Common myeloid progenitor, CD34-positive (primary cell): ENCODE data around the gene HEATR9.

Experiments used
- CTCF ChIA-PET: fragments of 350-600 bp; sonication (Branson Sonifier 250); formaldehyde crosslinking; loops from one replicate; lab custom pipeline; 2021; ENCODE audit warnings: antibody characterized with exemption; lab: Charles Lee
- POLR2A ChIA-PET: fragments of 350-600 bp; sonication (Branson Sonifier 250); formaldehyde crosslinking; loops from one replicate; lab custom pipeline; 2021; ENCODE audit warnings: antibody characterized with exemption; lab: Charles Lee
- DNase-seq, 3 donors: peaks; one replicate each; pipeline versions ENCODE4 v3.0.0 to v3.0.0-alpha.2; 2013
- H3K27ac ChIP-seq, 2 experiments: 1 replicate in 1 of 2; 2 replicates in 1 of 2; pipeline ENCODE4 v1.7.0; 2013; ENCODE audit warnings: inconsistent platforms in 2 of 2, low read length in 2 of 2, mild to moderate bottlenecking in 2 of 2, low read depth in 1 of 2, moderate library complexity in 1 of 2; ENCODE audit not compliant: severe bottlenecking in 2 of 2, insufficient read depth in 1 of 2, poor library complexity in 1 of 2
- H3K27me3 ChIP-seq, 5 experiments: replicated peaks in 2 of 5; 1 replicate in 3 of 5; 2 replicates in 2 of 5; pipeline versions ENCODE4 v1.6.1 to v1.7.0; 2013; ENCODE audit warnings: low read length in 4 of 5, mild to moderate bottlenecking in 2 of 5, moderate library complexity in 2 of 5, inconsistent platforms in 1 of 5; ENCODE audit not compliant: insufficient read depth in 5 of 5, control insufficient read depth in 4 of 5
- H3K36me3 ChIP-seq, 4 experiments: 1 replicate in 2 of 4; 2 replicates in 2 of 4; pipeline versions ENCODE4 v1.6.1 to v1.7.0; 2013; ENCODE audit warnings: low read length in 3 of 4, control low read depth in 1 of 4, mild to moderate bottlenecking in 1 of 4; ENCODE audit not compliant: control insufficient read depth in 4 of 4, insufficient read depth in 4 of 4
- H3K4me1 ChIP-seq, 4 experiments: 1 replicate in 3 of 4; 2 replicates in 1 of 4; pipeline versions ENCODE4 v1.6.1 to v1.7.1; 2013; ENCODE audit warnings: low read length in 3 of 4, mild to moderate bottlenecking in 3 of 4, control low read depth in 1 of 4, inconsistent platforms in 1 of 4, moderate library complexity in 1 of 4; ENCODE audit not compliant: control insufficient read depth in 4 of 4, insufficient read depth in 4 of 4; ENCODE audit errors: control extremely low read depth in 1 of 4
- H3K4me3 ChIP-seq, 7 experiments: 1 replicate in 4 of 7; 2 replicates in 3 of 7; pipeline versions ENCODE4 v1.5.1 to v1.7.0; 2013; ENCODE audit warnings: mild to moderate bottlenecking in 7 of 7, low read length in 6 of 7, moderate library complexity in 6 of 7, inconsistent platforms in 2 of 7, low read depth in 2 of 7, control low read depth in 1 of 7; ENCODE audit not compliant: insufficient read depth in 4 of 7, control insufficient read depth in 1 of 7; ENCODE audit errors: extremely low read depth in 1 of 7
- H3K9me3 ChIP-seq, 5 experiments: 1 replicate in 4 of 5; 2 replicates in 1 of 5; pipeline versions ENCODE4 v1.6.1 to v1.7.1; 2013; ENCODE audit warnings: low read length in 4 of 5, mild to moderate bottlenecking in 2 of 5, inconsistent platforms in 1 of 5, low read depth in 1 of 5, moderate library complexity in 1 of 5; ENCODE audit not compliant: control insufficient read depth in 4 of 5, insufficient read depth in 2 of 5; ENCODE audit errors: control extremely low read depth in 1 of 5
- WGBS: methylation state at CpG from one replicate; pipeline ENCODE4 v1.1.5; 2013; ENCODE audit not compliant: insufficient coverage; 5-methylcytosine and 5-hydroxymethylcytosine counted together

The HEATR9 gene

GRCh38 chr17:35825206-35825605 lies 43.5 kb downstream of the HEATR9 start:
- Histone ChIP-seq H3K9me3 (no peaks in the 10 kb centered on the region), H3K27ac (no peak overlapping the region), H3K36me3 (peaks cover 35 to 78% (median 55%) of the 10 kb centered on the region in 4 experiments), H3K4me1 (no peaks in the 10 kb centered on the region), H3K4me3 (no peak overlapping the region), H3K27me3 (no peaks in the 10 kb centered on the region)
- ChIA-PET CTCF (interaction anchor here (0.9 kb wide), 1 partner anchor 8 kb away, joined by 3 read pairs; no protein-coding TSS in a partner anchor), POLR2A (no interaction called here)
- no CpG with 5 or more reads among the region's 1 CpG for WGBS
- no peak for DNase-seq

GRCh38 chr17:35821308-35821707 lies 47.4 kb downstream of the HEATR9 start:
- ChIA-PET CTCF (interaction anchor here (18.6 kb wide), 1 partner anchor 50 kb away, joined by 482 read pairs; the partner anchor contains the start of gene C17orf50), POLR2A (interaction anchor here (0.6 kb wide), 1 partner anchor 12 kb away, joined by 4 read pairs; the partner anchor contains the start of gene TAF15)
- 100% methylated on average over 1 of the region's 2 CpGs for WGBS

GRCh38 chr17:35819455-35819854 lies 49.2 kb downstream of the HEATR9 start:
- CTCF ChIA-PET = interaction anchor here (0.6 to 18.6 kb wide), 7 partner anchors 10 to 48 kb away, joined by 3 to 482 read pairs (median 5); partner anchors contain the start of genes C17orf50 and TAF15

More at GRCh38 chr17:35821308-35821707, 47.4 kb downstream of the HEATR9 start:
- Histone ChIP-seq H3K9me3 (no peaks in the 10 kb centered on the region), H3K27ac (no peak overlapping the region), H3K4me1 (peaks cover 0 to 2% (median 0%) of the 10 kb centered on the region in 4 experiments), H3K4me3 (no peak overlapping the region), H3K36me3 (peaks cover 24 to 77% (median 51%) of the 10 kb centered on the region in 4 experiments), H3K27me3 (no peaks in the 10 kb centered on the region)
- DNase-seq = no peak

GRCh38 chr17:35817196-35817595 lies 51.5 kb downstream of the HEATR9 start:
- Histone ChIP-seq H3K4me1 (peaks cover 0 to 6% (median 4%) of the 10 kb centered on the region in 4 experiments), H3K9me3 (no peaks in the 10 kb centered on the region), H3K27me3 (no peaks in the 10 kb centered on the region), H3K4me3 (no peak overlapping the region), H3K27ac (no peak overlapping the region), H3K36me3 (peaks cover 10 to 52% (median 28%) of the 10 kb centered on the region in 4 experiments)
- ChIA-PET POLR2A (no interaction called here), CTCF (interaction anchor here (0.7 to 18.6 kb wide), 7 partner anchors 9 to 205 kb away, joined by 3 to 482 read pairs (median 5); partner anchors contain the start of genes C17orf50 and TAF15)
- WGBS = no CpG with 5 or more reads among the region's 1 CpG
- no peak for DNase-seq

More at GRCh38 chr17:35819455-35819854, 49.2 kb downstream of the HEATR9 start:
- H3K36me3 ChIP-seq = peaks cover 15 to 69% (median 44%) of the 10 kb centered on the region in 4 experiments
- no peak overlapping the region for H3K27ac ChIP-seq
- peaks cover 0 to 2% (median 0%) of the 10 kb centered on the region in 4 experiments for H3K4me1 ChIP-seq
- DNase-seq = peak in 2 of 3 donors; percentile 30 to 34
- H3K4me3 ChIP-seq = no peak overlapping the region
- H3K9me3 ChIP-seq = no peaks in the 10 kb centered on the region
- 100% methylated on average over 1 of the region's 1 CpG for WGBS
- no peaks in the 10 kb centered on the region for H3K27me3 ChIP-seq
- POLR2A ChIA-PET = interaction anchor here (0.7 to 0.8 kb wide), 2 partner anchors 13 to 1648 kb away, joined by 3 to 4 read pairs; no protein-coding TSS in a partner anchor

GRCh38 chr17:35816723-35817122 lies 52.0 kb downstream of the HEATR9 start:
- Histone ChIP-seq H3K4me1 (peaks cover 0 to 10% (median 6%) of the 10 kb centered on the region in 4 experiments), H3K27ac (no peak overlapping the region), H3K27me3 (no peaks in the 10 kb centered on the region), H3K36me3 (peaks cover 10 to 54% (median 26%) of the 10 kb centered on the region in 4 experiments), H3K9me3 (no peaks in the 10 kb centered on the region), H3K4me3 (no peak overlapping the region)
- ChIA-PET POLR2A (interaction anchor here (0.7 kb wide), 1 partner anchor 60 kb away, joined by 3 read pairs; no protein-coding TSS in a partner anchor), CTCF (interaction anchor here (1.2 to 18.6 kb wide), 5 partner anchors 8 to 205 kb away, joined by 3 to 482 read pairs (median 5); partner anchors contain the start of genes C17orf50 and TAF15)
- 100% methylated on average over 1 of the region's 5 CpGs for WGBS
- no peak for DNase-seq

- no CpG with 5 or more reads among the region's 5 CpGs for WGBS
- H3K4me1 ChIP-seq = peaks cover 13 to 44% (median 31%) of the 10 kb centered on the region in 4 experiments
These were observed 56.2 kb downstream of the HEATR9 start for GRCh38 chr17:35812456-35812855.

More at GRCh38 chr17:35812456-35812855, 56.2 kb downstream of the HEATR9 start:
- POLR2A ChIA-PET = interaction anchor here (0.8 kb wide), 1 partner anchor 48 kb away, joined by 3 read pairs; no protein-coding TSS in a partner anchor
- H3K4me3 ChIP-seq = no peak overlapping the region
- DNase-seq = no peak
- no peak overlapping the region for H3K27ac ChIP-seq
- CTCF ChIA-PET = interaction anchor here (1.5 to 18.6 kb wide), 2 partner anchors 8 to 41 kb away, joined by 3 to 482 read pairs; partner anchors contain the start of gene C17orf50
- H3K27me3 ChIP-seq = no peaks in the 10 kb centered on the region
- no peaks in the 10 kb centered on the region for H3K9me3 ChIP-seq
- peaks cover 2 to 22% (median 8%) of the 10 kb centered on the region in 4 experiments for H3K36me3 ChIP-seq
